Mononuclear cell (primary cell): ENCODE results near the gene IQCK. TPM values are rescaled to one million over a fixed set of nuclear protein-coding genes. Genes with fewer than 3 reads are reported as not detected.

Experiments used
- H3K27me3 ChIP-seq: 2 replicates; pipeline ENCODE4 v1.6.0; 2011; ENCODE audit warnings: low read length, control low read depth; ENCODE audit not compliant: insufficient read depth
- H3K4me1 ChIP-seq: 2 replicates; pipeline ENCODE4 v1.5.1; 2011; ENCODE audit warnings: mild to moderate bottlenecking, low read length, control low read depth; ENCODE audit not compliant: insufficient read depth
- H3K4me3 ChIP-seq: 2 replicates; pipeline ENCODE4 v1.5.1; 2011; ENCODE audit warnings: mild to moderate bottlenecking, low read length, moderate library complexity
- H3K9me3 ChIP-seq: 2 replicates; pipeline ENCODE4 v1.5.1; 2011; ENCODE audit warnings: low read depth, mild to moderate bottlenecking, control low read depth, low read length
- total RNA-seq: library from RNA; depleted of rRNA; stranded (reverse); fragments of >200 nt; gene quantifications from one replicate; pipeline ENCODE4 v1.2.3, GENCODE V29; 2012

IQCK gene
- total RNA-seq, 1 donor, result 1.9 TPM

DNA sequence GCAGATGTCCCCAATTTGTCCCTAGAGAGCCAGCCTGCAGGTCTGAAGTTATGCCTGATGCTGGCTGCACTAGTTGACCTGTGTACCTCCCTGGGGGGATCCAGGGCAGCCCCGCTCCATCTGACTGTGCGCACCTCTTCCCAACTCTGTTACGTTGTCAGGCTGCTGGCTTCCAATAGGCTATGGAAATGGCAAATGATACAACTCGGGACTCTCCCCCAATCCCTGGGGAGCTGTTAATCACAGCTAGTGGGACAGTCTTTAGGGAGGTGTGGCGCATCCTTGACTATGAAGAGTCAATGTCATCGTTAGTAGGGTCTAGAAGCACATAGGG lies 136.4 kb downstream of the IQCK start:
- no peaks in the 10 kb centered on the region for H3K27me3 ChIP-seq
- no peaks in the 10 kb centered on the region for H3K9me3 ChIP-seq
- no peak overlapping the region for H3K4me3 ChIP-seq
- no peaks in the 10 kb centered on the region for H3K4me1 ChIP-seq

DNA sequence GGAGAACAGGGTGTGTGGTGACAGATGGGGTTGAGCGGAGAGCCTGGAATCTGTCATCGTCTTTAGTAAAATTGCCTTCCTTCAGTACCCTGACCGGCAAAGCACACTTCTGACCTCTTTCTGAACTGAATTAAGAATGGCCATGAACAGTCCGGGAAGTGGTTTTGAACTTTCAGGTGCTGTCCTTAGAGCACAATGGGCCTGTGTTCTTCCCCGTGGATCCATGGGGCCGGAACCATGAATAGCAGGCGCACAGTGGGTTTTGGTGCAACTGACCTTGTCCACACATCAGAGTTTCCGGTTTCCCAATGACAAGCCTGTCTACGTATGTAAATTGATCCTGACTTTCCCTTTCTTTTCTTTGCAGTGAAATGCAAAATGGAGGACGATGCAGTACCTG lies 138.0 kb downstream of the IQCK start:
- Histone ChIP-seq H3K4me1 (no peaks in the 10 kb centered on the region), H3K9me3 (no peaks in the 10 kb centered on the region), H3K4me3 (no peak overlapping the region), H3K27me3 (no peaks in the 10 kb centered on the region)

DNA sequence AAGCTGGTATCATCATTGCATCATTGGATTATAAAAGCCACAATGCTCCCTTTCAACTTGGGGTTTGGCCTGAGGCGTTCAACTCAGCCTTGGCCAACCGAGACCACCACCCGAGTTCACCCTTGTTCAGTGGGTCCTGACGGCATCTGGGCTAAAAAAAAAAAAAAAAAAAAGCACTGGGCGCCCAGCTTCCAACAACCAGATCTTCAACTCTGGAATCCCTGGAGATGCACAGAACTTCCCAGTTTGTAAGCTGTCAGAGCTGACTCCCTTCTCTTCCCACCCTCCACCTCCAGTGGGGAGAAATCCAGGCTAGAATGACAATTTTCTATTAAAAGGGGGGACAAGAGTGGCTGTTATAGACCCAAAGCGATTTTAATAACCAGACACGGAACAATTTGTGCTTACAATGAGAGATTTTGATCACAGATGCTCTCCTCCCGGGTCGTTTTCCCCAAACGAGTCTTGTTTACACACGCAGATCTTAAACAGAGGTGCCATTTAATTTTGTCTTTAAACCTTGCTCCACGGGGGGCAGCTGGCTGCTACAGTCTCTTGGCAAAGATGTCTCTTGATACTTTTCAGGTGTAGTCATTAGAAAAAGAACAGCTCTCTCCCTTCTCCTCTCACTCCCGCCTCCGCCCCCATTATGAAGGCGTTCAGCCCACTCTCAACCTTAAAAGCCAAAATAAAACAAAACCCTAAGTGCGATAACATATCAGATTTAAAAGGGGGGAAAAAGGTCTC lies 139.7 kb downstream of the IQCK start:
- Histone ChIP-seq H3K4me1 (no peaks in the 10 kb centered on the region), H3K9me3 (no peaks in the 10 kb centered on the region), H3K27me3 (no peaks in the 10 kb centered on the region), H3K4me3 (no peak overlapping the region)

DNA sequence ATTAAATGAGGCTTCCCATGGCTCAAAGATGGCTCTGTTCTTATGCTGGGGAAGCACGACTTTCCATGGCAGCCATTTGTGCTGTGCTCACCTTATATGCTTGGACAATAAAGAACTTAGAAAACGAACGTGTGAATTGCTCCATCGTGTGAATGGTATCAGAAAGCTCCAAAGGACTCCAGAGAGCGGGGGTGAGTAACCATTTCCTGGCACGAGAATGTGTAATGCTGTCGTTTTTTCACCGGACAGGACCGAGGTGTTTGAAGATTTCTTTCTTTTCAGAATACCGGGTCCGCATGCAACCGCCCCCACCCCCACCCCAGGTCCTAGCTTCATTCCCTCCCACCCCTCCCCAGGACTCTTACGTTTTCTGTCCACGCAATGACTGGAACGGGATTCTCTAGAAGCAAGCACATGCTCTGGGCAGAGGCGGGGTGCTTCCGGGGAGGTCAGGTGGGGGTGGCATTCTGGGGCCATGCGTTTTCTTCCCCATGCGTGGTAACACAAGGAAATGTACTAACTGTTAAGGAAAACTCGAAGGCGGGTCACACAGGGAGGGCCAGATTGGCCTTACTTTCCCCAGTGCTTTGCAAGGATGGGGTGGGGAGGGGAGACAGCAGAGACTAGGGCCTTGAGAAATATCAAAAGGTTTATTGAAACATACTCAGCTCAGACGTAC lies 140.4 kb downstream of the IQCK start:
- H3K4me1 ChIP-seq, result no peaks in the 10 kb centered on the region
- H3K9me3 ChIP-seq, result no peaks in the 10 kb centered on the region
- H3K27me3 ChIP-seq, result no peaks in the 10 kb centered on the region
- H3K4me3 ChIP-seq, result no peak overlapping the region

DNA sequence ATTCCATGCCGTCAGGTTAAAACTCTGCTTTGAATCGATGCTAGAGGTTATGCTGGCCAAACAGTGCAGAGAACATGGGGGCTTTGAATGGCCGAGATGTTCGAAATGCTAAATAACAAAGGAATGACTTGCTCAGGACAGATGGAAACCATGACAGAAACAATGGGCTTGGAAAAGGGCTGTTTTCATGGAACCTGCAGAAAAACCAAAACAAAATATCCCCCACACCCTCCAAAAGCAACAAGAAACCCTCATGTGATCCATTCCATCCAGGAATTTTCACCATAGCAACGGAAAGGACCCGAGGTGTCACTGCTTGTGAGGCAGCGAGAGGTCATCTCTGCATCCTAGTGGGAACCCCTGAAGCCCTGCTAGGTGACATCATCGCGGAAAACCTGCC lies 141.1 kb downstream of the IQCK start:
- Histone ChIP-seq H3K9me3 (no peaks in the 10 kb centered on the region), H3K4me1 (no peaks in the 10 kb centered on the region), H3K27me3 (no peaks in the 10 kb centered on the region), H3K4me3 (no peak overlapping the region)

DNA sequence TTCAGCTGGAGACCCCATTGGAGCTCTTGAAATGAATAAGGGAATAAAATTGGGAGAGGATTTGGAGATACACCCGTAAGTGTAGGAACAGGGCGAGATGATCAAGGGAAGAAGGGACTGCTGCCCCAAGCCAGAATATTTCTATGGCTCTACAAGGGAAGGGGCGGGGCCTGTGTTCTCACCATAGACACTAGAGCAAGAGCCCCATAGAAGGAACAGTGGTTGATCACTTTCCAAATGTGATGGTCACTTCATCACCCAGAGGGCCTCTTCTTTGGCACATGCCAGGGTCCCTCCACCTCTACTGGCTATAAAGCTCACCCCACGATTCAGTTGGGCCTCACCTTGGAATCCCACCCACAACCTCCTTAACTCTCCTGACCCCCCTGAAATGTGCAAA lies 141.5 kb downstream of the IQCK start:
- no peaks in the 10 kb centered on the region for H3K4me1 ChIP-seq
- no peaks in the 10 kb centered on the region for H3K9me3 ChIP-seq
- no peaks in the 10 kb centered on the region for H3K27me3 ChIP-seq
- H3K4me3 ChIP-seq, result no peak overlapping the region

DNA sequence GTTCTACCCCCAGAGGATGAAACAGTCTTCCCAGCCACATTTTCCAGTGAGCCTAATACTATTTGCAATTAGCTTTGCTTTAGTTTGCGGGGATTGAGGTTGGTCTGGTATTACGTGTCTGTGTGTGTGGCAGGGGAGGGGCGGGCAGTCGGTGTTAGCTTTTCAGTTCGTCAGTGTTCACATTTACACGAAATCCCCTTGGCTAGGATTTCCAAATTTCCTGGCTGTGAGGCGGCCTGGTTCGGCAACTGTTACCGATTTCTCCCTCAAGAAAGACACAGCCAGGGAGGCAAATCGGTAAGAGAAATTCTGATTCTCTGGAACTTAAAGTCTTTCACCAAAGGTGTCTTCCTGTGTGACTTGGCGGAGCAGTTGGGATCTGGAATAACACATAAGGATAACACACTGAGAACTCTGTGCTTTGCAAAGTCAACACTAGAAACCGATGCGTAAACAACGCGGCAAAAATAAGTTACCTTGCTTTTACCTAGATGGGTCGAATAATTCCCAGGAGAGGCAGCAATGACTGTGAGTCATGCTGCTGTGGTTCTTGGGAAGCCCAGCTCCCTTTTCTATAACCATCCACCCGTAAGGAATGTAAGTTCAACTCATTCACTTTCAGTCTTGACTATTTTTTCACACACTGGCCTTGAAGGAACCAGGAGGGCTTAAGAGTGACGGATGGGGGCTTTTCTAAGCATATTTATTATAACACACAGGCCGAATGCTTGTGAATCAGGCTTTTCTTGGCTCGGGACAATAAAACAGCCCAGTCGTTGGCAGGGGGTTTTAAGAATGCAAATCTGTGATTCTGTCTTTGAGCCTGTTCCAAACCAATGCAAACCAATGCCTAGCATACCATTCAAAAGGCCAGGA lies 142.3 kb downstream of the IQCK start:
- Histone ChIP-seq H3K27me3 (no peaks in the 10 kb centered on the region), H3K9me3 (no peaks in the 10 kb centered on the region), H3K4me1 (no peaks in the 10 kb centered on the region), H3K4me3 (no peak overlapping the region)

DNA sequence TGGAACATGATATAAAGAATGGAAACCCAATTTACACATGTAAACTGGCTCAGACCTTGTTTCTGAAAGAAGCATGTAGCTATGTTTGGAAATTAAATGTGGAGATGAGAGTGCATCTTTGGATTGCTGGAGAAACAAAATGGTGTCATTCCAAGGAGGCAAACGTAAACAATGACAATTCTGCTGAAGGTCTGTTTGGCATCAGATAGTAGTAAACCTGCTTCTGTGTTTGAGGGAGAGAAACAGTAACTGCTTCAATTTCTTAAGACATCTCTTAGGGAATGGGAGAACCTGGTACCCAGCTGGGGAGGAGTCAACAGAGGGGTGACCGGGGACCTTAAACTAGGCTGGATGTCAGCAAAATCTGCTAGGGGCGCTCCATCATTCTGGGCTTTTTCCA lies 143.1 kb downstream of the IQCK start:
- Histone ChIP-seq H3K4me1 (no peaks in the 10 kb centered on the region), H3K9me3 (no peaks in the 10 kb centered on the region), H3K4me3 (no peak overlapping the region), H3K27me3 (no peaks in the 10 kb centered on the region)

DNA sequence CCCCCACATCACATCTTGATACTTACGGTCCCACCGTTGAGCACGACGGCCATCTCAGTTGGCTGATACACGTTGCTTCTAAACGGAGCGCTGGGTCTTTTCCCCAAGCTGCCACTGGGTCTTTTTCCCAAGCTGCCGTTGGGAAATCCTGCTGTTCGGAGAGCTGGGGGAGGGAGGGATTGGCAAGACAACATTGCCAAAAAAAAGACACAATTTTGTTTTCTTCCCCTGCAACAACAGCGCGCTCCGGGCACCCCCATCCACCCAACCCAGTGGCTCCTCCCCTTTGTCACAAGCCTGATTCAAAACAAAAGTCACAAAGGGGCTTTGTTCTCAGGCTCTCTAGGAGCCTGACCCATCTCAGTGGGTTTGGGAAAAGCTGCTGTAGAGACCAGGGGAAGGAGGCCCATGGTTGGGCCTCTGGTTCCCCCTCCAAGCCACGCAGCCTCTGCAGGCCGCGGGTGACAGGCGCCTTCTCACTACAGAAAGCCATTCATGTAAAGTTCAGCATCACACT lies 143.8 kb downstream of the IQCK start:
- Histone ChIP-seq H3K4me3 (no peak overlapping the region), H3K9me3 (no peaks in the 10 kb centered on the region), H3K4me1 (no peaks in the 10 kb centered on the region), H3K27me3 (no peaks in the 10 kb centered on the region)

DNA sequence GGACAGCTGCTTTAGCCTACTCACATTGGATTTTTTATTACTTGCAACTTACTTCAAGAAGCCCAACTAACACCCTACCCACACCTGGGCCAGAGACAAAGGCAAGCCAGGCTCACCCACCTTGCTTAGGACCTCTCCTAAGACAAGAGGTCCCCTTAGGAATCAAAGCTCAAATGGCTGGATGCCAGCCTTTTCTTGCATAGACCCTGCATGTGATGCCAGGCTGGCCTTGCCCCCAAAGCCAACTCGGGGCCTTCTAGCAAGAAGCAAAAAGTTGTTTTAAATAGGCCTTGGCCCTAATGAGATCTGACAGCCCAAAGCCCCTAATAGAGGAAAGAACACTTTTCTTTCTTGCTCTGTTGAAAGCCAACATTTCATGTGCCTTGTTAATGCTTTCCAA lies 145.9 kb downstream of the IQCK start:
- H3K9me3 ChIP-seq, result no peaks in the 10 kb centered on the region
- H3K4me1 ChIP-seq, result no peaks in the 10 kb centered on the region
- H3K4me3 ChIP-seq, result no peak overlapping the region
- H3K27me3 ChIP-seq, result no peaks in the 10 kb centered on the region

DNA sequence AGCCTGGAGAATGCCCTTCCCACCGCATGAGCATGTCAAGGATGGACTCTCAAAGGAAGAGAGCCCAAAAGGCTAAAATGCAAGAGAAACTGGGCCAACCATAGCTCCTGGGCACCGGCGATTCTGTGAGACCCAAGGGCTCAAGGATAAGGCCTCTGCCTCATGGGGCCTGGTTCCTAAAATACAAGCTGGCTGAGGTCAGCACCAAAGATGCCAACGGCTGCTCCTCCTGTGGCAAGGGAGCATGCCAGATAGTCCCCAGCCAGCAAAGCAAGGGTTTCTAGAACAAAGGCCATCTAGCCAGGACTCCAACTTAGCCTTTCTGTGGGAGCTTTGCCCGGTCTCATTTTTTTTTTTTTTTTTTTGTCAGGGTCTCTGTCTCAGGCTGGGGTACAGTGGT lies 146.5 kb downstream of the IQCK start:
- Histone ChIP-seq H3K9me3 (no peaks in the 10 kb centered on the region), H3K4me1 (no peaks in the 10 kb centered on the region)

DNA sequence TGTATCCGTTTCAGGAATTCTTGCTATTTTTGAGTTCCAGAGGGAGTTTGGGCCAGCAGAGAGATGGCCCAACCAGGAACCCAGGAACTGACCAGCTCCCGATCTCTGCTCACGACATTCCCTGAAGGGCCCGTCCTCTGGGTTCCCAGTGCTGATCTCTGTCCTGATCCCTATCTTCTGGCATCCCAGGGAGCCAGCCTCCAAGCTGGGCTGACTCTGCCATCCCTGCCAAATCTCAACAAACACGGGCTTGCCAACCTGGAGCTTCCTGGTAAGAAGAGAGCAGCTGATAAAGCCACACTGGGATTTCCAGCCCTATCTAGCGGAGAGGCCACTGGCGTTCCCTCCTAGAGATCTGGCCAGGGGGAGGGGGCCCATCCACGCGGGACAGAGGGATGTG lies 150.3 kb downstream of the IQCK start:
- Histone ChIP-seq H3K9me3 (no peaks in the 10 kb centered on the region), H3K4me1 (no peaks in the 10 kb centered on the region), H3K27me3 (no peaks in the 10 kb centered on the region), H3K4me3 (no peak overlapping the region)

More for the DNA sequence above, 146.5 kb downstream of the IQCK start:
- no peak overlapping the region for H3K4me3 ChIP-seq
- no peaks in the 10 kb centered on the region for H3K27me3 ChIP-seq

DNA sequence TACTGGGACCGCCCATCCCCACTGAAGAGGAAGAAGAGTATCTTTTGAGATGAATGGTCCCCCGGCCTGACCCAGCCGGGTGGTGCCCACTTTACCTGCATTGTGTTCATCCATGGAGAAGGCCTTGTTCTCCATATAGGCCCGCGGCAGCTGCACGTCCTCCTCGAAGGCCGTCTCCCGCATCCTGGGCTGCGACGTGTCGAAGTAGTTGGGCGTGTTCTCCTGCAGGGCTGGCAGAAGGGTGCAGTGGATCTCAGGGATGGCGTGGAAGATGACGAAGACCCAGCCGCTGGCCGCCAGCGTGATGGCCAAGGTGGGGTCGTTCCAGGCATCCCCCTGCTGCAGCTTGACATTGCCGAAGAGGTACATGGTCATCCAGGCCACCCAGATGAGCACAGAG lies 153.7 kb downstream of the IQCK start:
- Histone ChIP-seq H3K4me1 (no peaks in the 10 kb centered on the region), H3K9me3 (no peaks in the 10 kb centered on the region), H3K4me3 (no peak overlapping the region), H3K27me3 (no peaks in the 10 kb centered on the region)

DNA sequence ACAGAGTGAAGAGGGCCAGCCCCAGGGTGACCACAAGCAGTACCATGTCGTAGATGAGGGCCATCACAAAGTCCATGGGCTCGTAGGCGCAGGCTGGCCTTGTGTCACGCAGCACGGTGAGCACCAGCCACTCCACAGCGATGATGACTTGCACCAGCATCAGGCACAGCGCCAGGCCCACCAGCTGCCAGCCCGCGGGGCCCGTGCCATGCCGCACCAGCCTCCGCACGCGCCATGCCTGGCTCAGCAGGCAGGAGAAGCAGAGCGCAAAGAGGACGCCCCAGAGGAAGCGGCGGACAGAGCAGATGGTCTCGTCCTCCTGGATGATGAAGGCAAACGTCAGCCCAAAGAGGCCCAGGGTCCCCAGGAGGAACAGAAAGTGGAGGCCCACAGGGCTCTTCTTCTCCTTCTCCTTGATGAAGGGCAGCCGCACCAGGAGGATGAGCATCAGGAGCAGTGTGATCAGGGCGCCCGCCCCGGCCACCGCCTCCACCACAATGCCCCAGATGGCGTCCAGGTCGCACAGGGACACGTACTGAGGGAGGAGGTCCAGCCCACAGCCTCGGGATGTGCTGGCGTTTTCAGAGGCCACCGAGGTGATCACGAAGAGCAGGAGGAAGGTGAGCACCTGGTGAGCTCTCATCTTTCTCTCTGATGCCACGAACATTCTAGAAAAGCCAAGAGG lies 154.2 kb downstream of the IQCK start:
- Histone ChIP-seq H3K4me3 (no peak overlapping the region), H3K9me3 (no peaks in the 10 kb centered on the region), H3K27me3 (no peaks in the 10 kb centered on the region), H3K4me1 (no peaks in the 10 kb centered on the region)

DNA sequence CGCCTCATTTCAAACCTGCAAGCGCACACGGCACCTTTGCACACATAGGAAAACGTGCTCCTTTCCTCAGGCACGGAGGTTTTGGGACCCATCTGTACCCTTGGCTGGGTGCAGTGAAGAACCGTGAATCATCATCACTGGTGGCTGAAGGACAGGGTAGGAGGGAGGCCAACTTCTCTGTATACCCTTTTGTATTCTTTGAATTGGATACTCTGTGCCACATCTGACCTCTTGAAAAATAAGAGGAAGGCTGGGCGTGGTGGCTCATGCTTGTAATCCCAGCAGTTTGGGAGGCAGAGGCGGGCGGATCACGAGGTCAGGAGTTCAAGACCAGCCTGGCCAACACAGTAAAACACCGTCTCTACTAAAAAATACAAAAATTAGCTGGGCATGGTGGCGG lies 154.9 kb downstream of the IQCK start:
- H3K4me3 ChIP-seq, result no peak overlapping the region
- no peaks in the 10 kb centered on the region for H3K27me3 ChIP-seq
- no peaks in the 10 kb centered on the region for H3K4me1 ChIP-seq
- no peaks in the 10 kb centered on the region for H3K9me3 ChIP-seq
